CD14-positive monocyte (primary cell): ENCODE measurements around the gene STX3. TPM values are rescaled to one million over a fixed set of nuclear protein-coding genes. Genes with fewer than 3 reads are reported as not detected.

Source experiments
- DNase-seq, 3 donors: peaks; one replicate each; pipeline ENCODE4 v3.0.0-alpha.2; 2011 to 2022
- H2AFZ ChIP-seq: 2 replicates; pipeline ENCODE4 v1.6.0; 2012; ENCODE audit warnings: mild to moderate bottlenecking, low read depth, low read length, inconsistent platforms; ENCODE audit not compliant: insufficient read depth, poor library complexity, severe bottlenecking
- H3K27ac ChIP-seq, 2 donors: 1 replicate in 1 of 2; 2 replicates in 1 of 2; pipeline ENCODE4 v1.5.1; 2012 to 2013; ENCODE audit warnings: low read length in 2 of 2, control low read depth in 1 of 2, inconsistent platforms in 1 of 2, low read depth in 1 of 2, mild to moderate bottlenecking in 1 of 2
- H3K27me3 ChIP-seq, 2 donors: one replicate each; pipeline versions ENCODE4 v1.6.0 to v1.6.1; 2011 to 2013; ENCODE audit warnings: low read length in 2 of 2; ENCODE audit not compliant: control insufficient read depth in 2 of 2, insufficient read depth in 2 of 2
- H3K36me3 ChIP-seq, 2 donors: replicated peaks in 1 of 2; 1 replicate in 1 of 2; 2 replicates in 1 of 2; pipeline versions ENCODE4 v1.5.1 to v1.6.1; 2012 to 2013; ENCODE audit warnings: low read length in 2 of 2, control low read depth in 1 of 2, inconsistent platforms in 1 of 2, mild to moderate bottlenecking in 1 of 2; ENCODE audit not compliant: insufficient read depth in 2 of 2, control insufficient read depth in 1 of 2
- H3K4me1 ChIP-seq, 2 donors: 1 replicate in 1 of 2; 2 replicates in 1 of 2; pipeline versions ENCODE4 v1.5.1 to v1.6.1; 2012 to 2013; ENCODE audit warnings: low read length in 2 of 2, control low read depth in 1 of 2, inconsistent platforms in 1 of 2, mild to moderate bottlenecking in 1 of 2, moderate library complexity in 1 of 2; ENCODE audit not compliant: insufficient read depth in 2 of 2, control insufficient read depth in 1 of 2
- H3K4me2 ChIP-seq: replicated peaks from 2 replicates; pipeline ENCODE3; 2012; ENCODE audit warnings: low read length, moderate library complexity, mild to moderate bottlenecking; ENCODE audit not compliant: poor library complexity, severe bottlenecking; ENCODE audit errors: extremely low read depth
- H3K4me3 ChIP-seq, 3 experiments: fragments of 200-600 bp in 1 of 3; sonication (generic) in 1 of 3; replicated peaks in 1 of 3; 1 replicate in 2 of 3; 2 replicates in 1 of 3; pipeline ENCODE4 v1.5.1; 2011 to 2013; ENCODE audit warnings: low read length in 3 of 3, mild to moderate bottlenecking in 3 of 3, control low read depth in 2 of 3, low read depth in 2 of 3, inconsistent platforms in 1 of 3, moderate library complexity in 1 of 3
- H3K79me2 ChIP-seq: 2 replicates; pipeline ENCODE4 v1.6.0; 2012; ENCODE audit warnings: mild to moderate bottlenecking, control low read depth, inconsistent platforms, low read length, moderate library complexity; ENCODE audit not compliant: insufficient read depth
- H3K9ac ChIP-seq: 2 replicates; pipeline ENCODE4 v1.6.0; 2017; ENCODE audit warnings: low read length, mild to moderate bottlenecking; ENCODE audit not compliant: insufficient read depth, poor library complexity, severe bottlenecking
- H3K9me3 ChIP-seq, 2 donors: replicated peaks in 1 of 2; 1 replicate in 1 of 2; 2 replicates in 1 of 2; pipeline versions ENCODE4 v1.5.1 to v1.6.1; 2012 to 2013; ENCODE audit warnings: low read length in 2 of 2, control low read depth in 1 of 2; ENCODE audit not compliant: control insufficient read depth in 1 of 2, insufficient read depth in 1 of 2
- H4K20me1 ChIP-seq: 2 replicates; pipeline ENCODE4 v1.6.0; 2012; ENCODE audit warnings: mild to moderate bottlenecking, low read length, control low read depth, moderate library complexity; ENCODE audit not compliant: insufficient read depth
- H3K27ac Mint-ChIP-seq, 7 donors: one replicate each; pipeline ENCODE4 v1.8.0; 2020; ENCODE audit warnings: mild to moderate bottlenecking in 7 of 7, mixed read lengths in 7 of 7, moderate library complexity in 6 of 7, inconsistent platforms in 2 of 7
- H3K27me3 Mint-ChIP-seq, 3 donors: one replicate each; pipeline ENCODE4 v1.8.0; 2021 to 2022; ENCODE audit warnings: low read depth in 3 of 3, mild to moderate bottlenecking in 3 of 3, mixed read lengths in 3 of 3, moderate library complexity in 3 of 3, inconsistent platforms in 1 of 3
- H3K36me3 Mint-ChIP-seq, 2 donors: one replicate each; pipeline ENCODE4 v1.8.0; 2020; ENCODE audit warnings: mixed read lengths in 2 of 2, inconsistent platforms in 1 of 2, mild to moderate bottlenecking in 1 of 2
- H3K4me1 Mint-ChIP-seq: one replicate; pipeline ENCODE4 v1.8.0; 2020; ENCODE audit warnings: mild to moderate bottlenecking, mixed read lengths
- H3K4me3 Mint-ChIP-seq, 2 donors: one replicate each; pipeline ENCODE4 v1.8.0; 2020; ENCODE audit warnings: mild to moderate bottlenecking in 2 of 2, mixed read lengths in 2 of 2, moderate library complexity in 1 of 2
- H3K9me3 Mint-ChIP-seq, 7 donors: one replicate each; pipeline ENCODE4 v1.8.0; 2020 to 2022; ENCODE audit warnings: mixed read lengths in 7 of 7, mild to moderate bottlenecking in 6 of 7, moderate library complexity in 6 of 7, inconsistent platforms in 2 of 7
- WGBS: methylation state at CpG from one replicate; pipeline ENCODE4 v1.1.5; 2013; ENCODE audit warnings: missing lambda C conversion rate; ENCODE audit not compliant: insufficient coverage; 5-methylcytosine and 5-hydroxymethylcytosine counted together
- intact Hi-C, 2 donors: fragments of 100-400 bp; cut with micrococcal nuclease; formaldehyde crosslinking; loops; one replicate each; pipeline versions ENCODE4 v1.15.0 to v1.15.1; 2023
- polyA plus RNA-seq, 3 donors: library from polyadenylated mRNA; depleted of rRNA in 1 of 3; unstranded in 2 of 3; stranded (reverse) in 1 of 3; fragments of 300-500 nt in 2 of 3; fragments of >200 nt in 1 of 3; fragmentation: Illumina TruSeq in 2 of 3; gene quantifications; 1 replicate in 2 of 3; 2 replicates in 1 of 3; pipeline ENCODE4 v1.2.3, GENCODE V29; 2012 to 2021
- TF ChIP-seq, protein P1 (sequence below): fragments of 200-600 bp; IDR thresholded peaks from one replicate; pipeline ENCODE4 v1.8.0; 2022; ENCODE audit warnings: antibody characterized with exemption, mild to moderate bottlenecking

Gene STX3
- polyA plus RNA-seq, 3 donors, result 22.4 to 50.9 (median 25.4) TPM

DNA sequence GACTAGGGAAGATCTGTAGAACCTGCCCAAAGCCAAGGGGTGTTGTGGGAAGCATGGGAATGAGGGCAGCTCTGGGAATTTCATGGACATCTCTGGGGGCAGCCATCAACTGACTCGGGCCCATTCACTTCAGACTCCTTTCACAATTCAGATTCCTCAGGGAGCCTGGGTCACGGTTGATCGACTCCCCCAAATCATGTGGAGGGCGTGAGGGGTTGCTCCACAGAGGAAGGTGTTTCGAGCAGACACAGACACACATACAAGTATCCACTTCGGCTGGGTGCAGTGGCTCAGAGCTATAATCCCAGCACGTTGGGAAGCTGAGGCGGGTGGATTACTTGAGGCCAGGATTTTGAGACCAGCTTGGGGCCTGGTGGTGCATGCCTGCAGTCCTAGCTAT lies 15.7 kb downstream of the STX3 start:
- Histone ChIP-seq H3K4me1 (peaks cover 62 to 71% of the 10 kb centered on the region in 2 donors), H3K9me3 (no peaks in the 10 kb centered on the region), H3K4me3 (no peak overlapping the region), H3K27ac (peak overlapping the region; percentile 49 to 53), H4K20me1 (peaks cover 2% of the 10 kb centered on the region), H3K4me2 (no peak overlapping the region), H3K9ac (no peak overlapping the region), H3K36me3 (peaks cover 19 to 25% of the 10 kb centered on the region in 2 donors), H2AFZ (no peak overlapping the region), H3K27me3 (no peaks in the 10 kb centered on the region), H3K79me2 (peaks cover 64% of the 10 kb centered on the region)
- H3K4me1 Mint-ChIP-seq, result peaks cover 30% of the 10 kb centered on the region
- WGBS, result 100% methylated on average over 4 of the region's 8 CpGs
- H3K27ac Mint-ChIP-seq, result peak overlapping the region in 5 of 7 donors; percentile 54 to 80 (median 78)
- TF ChIP-seq, protein P1, sequence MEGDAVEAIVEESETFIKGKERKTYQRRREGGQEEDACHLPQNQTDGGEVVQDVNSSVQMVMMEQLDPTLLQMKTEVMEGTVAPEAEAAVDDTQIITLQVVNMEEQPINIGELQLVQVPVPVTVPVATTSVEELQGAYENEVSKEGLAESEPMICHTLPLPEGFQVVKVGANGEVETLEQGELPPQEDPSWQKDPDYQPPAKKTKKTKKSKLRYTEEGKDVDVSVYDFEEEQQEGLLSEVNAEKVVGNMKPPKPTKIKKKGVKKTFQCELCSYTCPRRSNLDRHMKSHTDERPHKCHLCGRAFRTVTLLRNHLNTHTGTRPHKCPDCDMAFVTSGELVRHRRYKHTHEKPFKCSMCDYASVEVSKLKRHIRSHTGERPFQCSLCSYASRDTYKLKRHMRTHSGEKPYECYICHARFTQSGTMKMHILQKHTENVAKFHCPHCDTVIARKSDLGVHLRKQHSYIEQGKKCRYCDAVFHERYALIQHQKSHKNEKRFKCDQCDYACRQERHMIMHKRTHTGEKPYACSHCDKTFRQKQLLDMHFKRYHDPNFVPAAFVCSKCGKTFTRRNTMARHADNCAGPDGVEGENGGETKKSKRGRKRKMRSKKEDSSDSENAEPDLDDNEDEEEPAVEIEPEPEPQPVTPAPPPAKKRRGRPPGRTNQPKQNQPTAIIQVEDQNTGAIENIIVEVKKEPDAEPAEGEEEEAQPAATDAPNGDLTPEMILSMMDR, result no peak
- H3K9me3 Mint-ChIP-seq, result peaks cover 0 to 4% (median 0%) of the 10 kb centered on the region in 7 donors
- H3K4me3 Mint-ChIP-seq, result no peak overlapping the region
- peaks cover 26 to 37% of the 10 kb centered on the region in 2 donors for H3K36me3 Mint-ChIP-seq
- no peaks in the 10 kb centered on the region for H3K27me3 Mint-ChIP-seq
- DNase-seq, result no peak
- intact Hi-C loops, result loop anchor here in 1 of 2 donors (2.0 kb wide), 1 partner anchor 16 kb away; the partner anchor contains the start of gene STX3

DNA sequence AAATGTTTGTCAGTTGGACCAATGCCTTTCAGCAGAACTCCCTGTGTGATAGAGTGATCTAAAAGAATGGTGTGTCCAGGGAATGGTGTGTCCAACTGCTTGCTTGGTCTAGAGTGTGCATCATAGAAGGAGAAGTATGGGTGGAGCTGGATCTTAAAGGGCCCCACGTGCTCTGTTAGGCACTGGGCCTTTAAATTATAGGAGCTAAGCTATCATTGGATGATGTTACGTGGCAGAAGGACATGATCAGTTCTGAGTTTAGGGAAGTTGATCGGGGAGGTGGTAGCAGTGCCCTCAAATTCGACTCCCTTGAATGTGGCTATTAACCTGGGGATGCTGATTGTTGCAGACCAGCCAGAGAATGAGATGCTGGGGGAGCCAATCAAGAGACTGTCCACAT lies 16.4 kb downstream of the STX3 start:
- TF ChIP-seq, protein P1, result no peak
- H3K27ac Mint-ChIP-seq, result peak overlapping the region in 6 of 7 donors; percentile 92 to 99 (median 98)
- Histone ChIP-seq H3K4me3 (peak overlapping the region in 1 of 3 experiments; percentile 55), H2AFZ (peak overlapping the region; percentile 58), H3K4me1 (peaks cover 55 to 64% of the 10 kb centered on the region in 2 donors), H3K4me2 (peak overlapping the region; percentile 56), H3K27ac (peak overlapping the region; percentile 86 to 97), H3K9me3 (no peaks in the 10 kb centered on the region), H3K27me3 (no peaks in the 10 kb centered on the region), H4K20me1 (no peaks in the 10 kb centered on the region), H3K9ac (peak overlapping the region; percentile 33), H3K79me2 (peaks cover 57% of the 10 kb centered on the region), H3K36me3 (peaks cover 23 to 32% of the 10 kb centered on the region in 2 donors)
- H3K4me3 Mint-ChIP-seq, result peak overlapping the region in 1 of 2 donors; percentile 52
- peaks cover 30 to 43% of the 10 kb centered on the region in 2 donors for H3K36me3 Mint-ChIP-seq
- intact Hi-C loops, result loop anchor here in 1 of 2 donors (2.0 kb wide), 1 partner anchor 17 kb away; the partner anchor contains the start of gene STX3
- H3K27me3 Mint-ChIP-seq, result no peaks in the 10 kb centered on the region
- DNase-seq, result peak in 1 of 3 donors; percentile 52
- H3K4me1 Mint-ChIP-seq, result peaks cover 30% of the 10 kb centered on the region
- WGBS, result 13% methylated on average over 3 of the region's 4 CpGs
- peaks cover 0 to 4% (median 0%) of the 10 kb centered on the region in 7 donors for H3K9me3 Mint-ChIP-seq
